Pancreas (tissue), 10 donors: ENCODE measurements around the gene MYOZ3. TPM values are rescaled to one million over a fixed set of nuclear protein-coding genes. Genes with fewer than 3 reads are reported as not detected.

Source experiments
- ATAC-seq, 4 donors: fragments of 200-7000 bp; cut with Tn5 transposase; one replicate each; pipeline versions ENCODE4 v1.8.0 to v1.9.1; 2020; ENCODE audit warnings: mild to moderate bottlenecking in 4 of 4, moderate library complexity in 4 of 4
- DNase-seq, 6 donors: peaks; one replicate each; pipeline ENCODE4 v3.0.0-alpha.2; 2020
- FAIRE-seq: peaks from 2 replicates; lab custom pipeline; 2012; peaks lifted over from hg19 to GRCh38; lab: Jason Lieb, UNC
- H3K27ac ChIP-seq, 4 donors: fragments of 200-600 bp; sonication (generic); 1 replicate in 3 of 4; 2 replicates in 1 of 4; pipeline versions ENCODE4 v1.5.0 to v1.8.0; 2020
- H3K27me3 ChIP-seq, 4 donors: fragments of 200-600 bp; one replicate each; pipeline ENCODE4 v1.8.0; 2021
- H3K36me3 ChIP-seq, 3 donors: fragments of 200-600 bp; sonication (generic) in 1 of 3; one replicate each; pipeline versions ENCODE4 v1.5.0 to v1.8.0; 2020 to 2021
- H3K4me1 ChIP-seq, 3 donors: fragments of 200-600 bp; one replicate each; pipeline ENCODE4 v1.8.0; 2021
- H3K4me3 ChIP-seq, 4 donors: fragments of 200-600 bp; sonication (generic) in 2 of 4; one replicate each; pipeline versions ENCODE4 v1.5.0 to v1.8.0; 2020 to 2021
- H3K9me3 ChIP-seq, 4 donors: fragments of 200-600 bp; one replicate each; pipeline ENCODE4 v1.8.0; 2021
- CTCF ChIP-seq, 4 donors: fragments of 200-600 bp; sonication (generic) in 3 of 4; IDR thresholded peaks; one replicate each; pipeline versions ENCODE4 v1.5.0 to v1.8.0; 2021; ENCODE audit warnings: antibody characterized with exemption in 4 of 4
- whole genome bisulfite sequencing, 2 donors: extraction: QIAGEN DNeasy Blood & Tissue Kit; methylation state at CpG; one replicate each; pipeline ENCODE4 v1.1.7; 2013; 5-methylcytosine and 5-hydroxymethylcytosine counted together
- intact Hi-C, 3 donors: fragments of 100-400 bp; cut with DNase I; formaldehyde crosslinking; loops; one replicate each; pipeline versions ENCODE4 v1.11.1 to v1.14.2; 2022
- polyA plus RNA-seq, 2 donors: library from polyadenylated mRNA; stranded (reverse); fragments of 200-250 nt; gene quantifications; one replicate each; pipeline ENCODE4 v1.2.3, GENCODE V29; 2013
- total RNA-seq, 6 donors: library from RNA; stranded (reverse); fragmentation: NEBNext Ultra II Directional in 4 of 6; extraction: Animal tissue kit (Norgen Biotek cat#: 25700) in 4 of 6; gene quantifications; one replicate each; pipeline versions ENCODE4 v1.2.1 to v1.2.4, GENCODE V29; 2021 to 2023
- donor health status: healthy with polysubstance abuse.
- donor health status: DM: no; HTN: no; CAD: no; lungs with moderate emphysema.
- donor health status: DM: no; HTN: no; CAD: no.
- donor health status: control.
- donor health status: control.
- donor health status: Bipolar disorder and iron deficiency.
- donor health status: DM: yes; HTN: yes; CAD: no.
- donor health status: DM: no; HTN: no; CAD: no.
- donor health status: DM: no; HTN: no; CAD: no.
- donor health status: DM: yes; HTN: yes; CAD: no.

The MYOZ3 gene
- total and polyA plus RNA-seq, 8 donors: 0.05 to 0.50 (median 0.28) TPM; not detected in 1

- no peaks in the 10 kb centered on the region for H3K27me3 ChIP-seq
- no peak for TF ChIP-seq CTCF (IDR thresholded peaks at IDR 0.05)
- DNase-seq: no peak
- no peak for ATAC-seq
- intact Hi-C loops: no loop called here
- 32 to 52% methylated on average over 4 of the region's 4 CpGs for WGBS, 2 donors
- H3K4me1 ChIP-seq: peaks cover 60 to 71% (median 65%) of the 10 kb centered on the region in 3 donors
- H3K9me3 ChIP-seq: no peaks in the 10 kb centered on the region
- no peak for FAIRE-seq
- H3K4me3 ChIP-seq: no peak overlapping the region
- no peaks in the 10 kb centered on the region for H3K36me3 ChIP-seq
- H3K27ac ChIP-seq: peak overlapping the region; percentile 72 to 91 (median 81)
Measured at GRCh38 chr5:150614661-150615060, 46.4 kb upstream of the MYOZ3 start.

- TF ChIP-seq CTCF (IDR thresholded peaks at IDR 0.05): no peak
- DNase-seq (peak in 4 of 6 donors; percentile 69 to 78 (median 75)), FAIRE-seq (no peak), ATAC-seq (peak; percentile 42 to 54 (median 49))
- Histone ChIP-seq H3K4me1 (peaks cover 60 to 71% (median 65%) of the 10 kb centered on the region in 3 donors), H3K4me3 (peak overlapping the region in 1 of 4 donors; percentile 8), H3K9me3 (no peaks in the 10 kb centered on the region), H3K27ac (peak overlapping the region; percentile 72 to 91 (median 81)), H3K36me3 (no peaks in the 10 kb centered on the region), H3K27me3 (no peaks in the 10 kb centered on the region)
- WGBS, 2 donors: 4 to 5% methylated on average over 17 of the region's 17 CpGs
- intact Hi-C loops: no loop called here
Measured at GRCh38 chr5:150615141-150615699, 45.8 kb upstream of the MYOZ3 start.

- Histone ChIP-seq H3K36me3 (no peaks in the 10 kb centered on the region), H3K27me3 (no peaks in the 10 kb centered on the region), H3K4me1 (peaks cover 60 to 71% (median 65%) of the 10 kb centered on the region in 3 donors), H3K9me3 (no peaks in the 10 kb centered on the region), H3K4me3 (no peak overlapping the region), H3K27ac (peak overlapping the region; percentile 72 to 91 (median 81))
- WGBS, 2 donors: 7 to 13% methylated on average over 5 of the region's 5 CpGs
- intact Hi-C loops: no loop called here
- ATAC-seq: peak; percentile 49 to 67 (median 58)
- no peak for FAIRE-seq
- TF ChIP-seq CTCF (IDR thresholded peaks at IDR 0.05): no peak
- DNase-seq: peak; percentile 81 to 91 (median 86)
Measured at GRCh38 chr5:150616024-150616470, 45.0 kb upstream of the MYOZ3 start.

- H3K4me1 ChIP-seq: peaks cover 60 to 71% (median 65%) of the 10 kb centered on the region in 3 donors
- H3K9me3 ChIP-seq: no peaks in the 10 kb centered on the region
- no peaks in the 10 kb centered on the region for H3K27me3 ChIP-seq
- 94 to 95% methylated on average over 1 of the region's 1 CpG for WGBS, 2 donors
- intact Hi-C loops: no loop called here
- H3K36me3 ChIP-seq: no peaks in the 10 kb centered on the region
- no peak for TF ChIP-seq CTCF (IDR thresholded peaks at IDR 0.05)
- no peak overlapping the region for H3K4me3 ChIP-seq
- peak overlapping the region; percentile 72 to 91 (median 81) for H3K27ac ChIP-seq
- ATAC-seq: no peak
- no peak for DNase-seq
- FAIRE-seq: no peak
Measured at GRCh38 chr5:150616506-150616905, 44.5 kb upstream of the MYOZ3 start.

- DNase-seq (peak in 1 of 6 donors; percentile 67), FAIRE-seq (no peak), ATAC-seq (no peak)
- no peak for TF ChIP-seq CTCF (IDR thresholded peaks at IDR 0.05)
- WGBS, 2 donors: 63% methylated on average over 9 of the region's 9 CpGs
- peaks cover 45 to 57% (median 56%) of the 10 kb centered on the region in 3 donors for H3K4me1 ChIP-seq
- intact Hi-C loops: no loop called here
- peak overlapping the region; percentile 46 to 91 (median 82) for H3K27ac ChIP-seq
- no peaks in the 10 kb centered on the region for H3K9me3 ChIP-seq
- no peaks in the 10 kb centered on the region for H3K36me3 ChIP-seq
- H3K4me3 ChIP-seq: no peak overlapping the region
- no peaks in the 10 kb centered on the region for H3K27me3 ChIP-seq
Measured at GRCh38 chr5:150618163-150618562, 42.9 kb upstream of the MYOZ3 start.
